Endothelial cell of umbilical vein (primary cell): Measurements from ENCODE around the gene CCNB1IP1. TPM values are rescaled to one million over a fixed set of nuclear protein-coding genes. Genes with fewer than 3 reads are reported as not detected.

Experiments
- BruUV-seq: library from RNA; stranded (reverse); fragments of 400-500 nt; replicated peaks from 2 replicates; lab custom pipeline; 2021; lab: Mats Ljungman, UMichigan
- CTCF ChIA-PET: fragments of 300-600, 350-600 bp; sonication (Branson Sonifier 250); formaldehyde crosslinking; loops from one replicate; lab custom pipeline; 2021; ENCODE audit warnings: antibody characterized with exemption, inconsistent platforms; lab: Charles Lee
- POLR2A ChIA-PET: fragments of 300-600, 350-600 bp; sonication (Branson Sonifier 250); formaldehyde crosslinking; loops from one replicate; lab custom pipeline; 2021; ENCODE audit warnings: antibody characterized with exemption, inconsistent platforms; lab: Charles Lee
- DNase-seq: peaks from one replicate; pipeline ENCODE4 v3.0.0-alpha.2; 2011; ENCODE audit warnings: low read depth, low spot score
- FAIRE-seq: peaks from 2 replicates; lab custom pipeline; 2011; peaks lifted over from hg19 to GRCh38; lab: Jason Lieb, UNC
- H2AFZ ChIP-seq: 2 replicates; pipeline ENCODE4 v1.6.0; 2012; ENCODE audit warnings: low read depth, low read length, control low read depth, inconsistent platforms
- H3K27ac ChIP-seq: 2 replicates; pipeline ENCODE4 v1.5.1; 2011; ENCODE audit warnings: low read depth, mild to moderate bottlenecking, control low read depth, low read length, moderate library complexity; ENCODE audit not compliant: insufficient read depth
- H3K27me3 ChIP-seq, 2 experiments: 2 replicates each; pipeline versions ENCODE4 v1.6.0 to v1.6.1; 2011; ENCODE audit warnings: low read length in 2 of 2, mixed read lengths in 1 of 2; ENCODE audit not compliant: control insufficient read depth in 2 of 2, insufficient read depth in 2 of 2
- H3K36me3 ChIP-seq, 2 experiments: 2 replicates in 1 of 2; 3 replicates in 1 of 2; pipeline ENCODE4 v1.5.1; 2011; ENCODE audit warnings: low read length in 2 of 2, mild to moderate bottlenecking in 1 of 2, moderate library complexity in 1 of 2; ENCODE audit not compliant: control insufficient read depth in 2 of 2, insufficient read depth in 2 of 2; ENCODE audit errors: extremely low read depth in 1 of 2
- H3K4me1 ChIP-seq: 3 replicates; pipeline ENCODE4 v1.5.1; 2011; ENCODE audit warnings: mild to moderate bottlenecking, low read length; ENCODE audit not compliant: control insufficient read depth, insufficient read depth; ENCODE audit errors: extremely low read depth
- H3K4me2 ChIP-seq: 2 replicates; pipeline ENCODE4 v1.6.1; 2011; ENCODE audit warnings: low read length, control low read depth, mixed read lengths; ENCODE audit not compliant: insufficient read depth
- H3K4me3 ChIP-seq, 3 experiments: fragments of 200-600 bp in 1 of 3; sonication (generic), shearing (Covaris generic) in 1 of 3; replicated peaks in 1 of 3; 2 replicates each; pipeline ENCODE4 v1.5.1; 2011 to 2016; ENCODE audit warnings: control low read depth in 3 of 3, low read length in 3 of 3, mild to moderate bottlenecking in 2 of 3, inconsistent platforms in 1 of 3, low read depth in 1 of 3, moderate library complexity in 1 of 3; ENCODE audit not compliant: insufficient read depth in 1 of 3
- H3K79me2 ChIP-seq: 2 replicates; pipeline ENCODE4 v1.6.0; 2012; ENCODE audit warnings: low read length, inconsistent platforms; ENCODE audit not compliant: control insufficient read depth, insufficient read depth
- H3K9ac ChIP-seq: replicated peaks from 2 replicates; pipeline ENCODE3; 2011; ENCODE audit warnings: low read length, control low read depth; ENCODE audit not compliant: insufficient read depth; ENCODE audit errors: extremely low read depth
- H3K9me1 ChIP-seq: replicated peaks from 3 replicates; pipeline ENCODE4 v1.6.0; 2011; ENCODE audit warnings: mild to moderate bottlenecking, low read length; ENCODE audit not compliant: control insufficient read depth, insufficient read depth; ENCODE audit errors: extremely low read depth
- H3K9me3 ChIP-seq: replicated peaks from 2 replicates; pipeline ENCODE4 v1.5.1; 2012; ENCODE audit warnings: low read length, inconsistent platforms; ENCODE audit not compliant: control insufficient read depth, insufficient read depth
- H4K20me1 ChIP-seq: replicated peaks from 2 replicates; pipeline ENCODE3; 2011; ENCODE audit warnings: mild to moderate bottlenecking, low read length; ENCODE audit not compliant: control insufficient read depth, insufficient read depth; ENCODE audit errors: extremely low read depth
- CTCF ChIP-seq, 2 donors: IDR thresholded peaks; 1 replicate in 1 of 2; 2 replicates in 1 of 2; pipeline ENCODE4 v1.5.1; 2011; ENCODE audit warnings: low read length in 2 of 2, mild to moderate bottlenecking in 2 of 2, moderate library complexity in 2 of 2, control low read depth in 1 of 2, inconsistent platforms in 1 of 2, low read depth in 1 of 2; ENCODE audit not compliant: insufficient read depth in 1 of 2; ENCODE audit errors: extremely low read depth in 1 of 2
- EZH2 ChIP-seq: IDR thresholded peaks from 2 replicates; pipeline ENCODE4 v1.6.1; 2012; ENCODE audit warnings: borderline replicate concordance, low read depth, mild to moderate bottlenecking, moderate library complexity, low read length, inconsistent platforms; ENCODE audit not compliant: severe bottlenecking
- FOS ChIP-seq: IDR thresholded peaks from 2 replicates; pipeline ENCODE4 v1.6.1; 2011; ENCODE audit warnings: mild to moderate bottlenecking, low read length, moderate library complexity, borderline replicate concordance; ENCODE audit not compliant: insufficient read depth
- GATA2 ChIP-seq: IDR thresholded peaks from 2 replicates; pipeline ENCODE4 v1.7.0; 2011; ENCODE audit warnings: low read depth, mild to moderate bottlenecking, moderate library complexity, mixed read lengths, low read length; ENCODE audit not compliant: insufficient read length, insufficient read depth
- JUN ChIP-seq: IDR thresholded peaks from 2 replicates; pipeline ENCODE4 v1.6.1; 2011; ENCODE audit warnings: borderline replicate concordance, low read depth; ENCODE audit not compliant: insufficient read length, insufficient read depth
- MAX ChIP-seq: IDR thresholded peaks from 2 replicates; pipeline ENCODE4 v1.6.1; 2011; ENCODE audit not compliant: insufficient read depth, insufficient read length
- MYC ChIP-seq: IDR thresholded peaks from one replicate; pipeline ENCODE4 v1.6.1; 2011; ENCODE audit warnings: mild to moderate bottlenecking, low read depth, low read length
- POLR2A ChIP-seq: IDR thresholded peaks from 2 replicates; pipeline ENCODE4 v1.6.1; 2012; ENCODE audit warnings: low read depth, mild to moderate bottlenecking, control low read depth, low read length
- POLR2AphosphoS5 ChIP-seq: IDR thresholded peaks from 2 replicates; pipeline ENCODE4 v1.6.1; 2012; ENCODE audit warnings: low read depth, mild to moderate bottlenecking, control low read depth, low read length, moderate library complexity; ENCODE audit not compliant: insufficient read depth
- dilution Hi-C: fragments of 300-500 bp; cut with MboI; formaldehyde crosslinking; loops from one replicate; pipeline ENCODE4 v1.15.0; 2019; ENCODE audit warnings: low sequenced_read_pairs; ENCODE audit not compliant: extremely low pct_ligation_motif_present
- intact Hi-C: fragments of 100-400 bp; cut with micrococcal nuclease; formaldehyde crosslinking; loops from one replicate; pipeline ENCODE4 v1.10.0; 2022
- polyA plus RNA-seq, 4 experiments: library from polyadenylated mRNA; depleted of rRNA in 3 of 4; stranded (reverse) in 3 of 4; unstranded in 1 of 4; fragments of >200 nt; gene quantifications; 2 replicates each; pipeline versions ENCODE4 v1.2.1 to v1.2.3, GENCODE V29; 2011 to 2012; ENCODE audit warnings: missing spikeins in 1 of 4
- small RNA-seq: library from RNA; depleted of rRNA; stranded (forward); fragments of <200 nt; gene quantifications from one replicate; pipeline ENCODE3, GENCODE V24; 2012; ENCODE audit warnings: low replicate concordance, low read depth; ENCODE audit not compliant: insufficient read depth, insufficient read length
- total RNA-seq: library from RNA; stranded (reverse); gene quantifications from 2 replicates; pipeline ENCODE4 v1.2.3, GENCODE V29; 2021

The CCNB1IP1 gene
- total and polyA plus RNA-seq, 2 donors (not counting 3 experiments of a cell fraction or from before 2014, with no cell fraction given), result 32.7 to 35.5 TPM

- Histone ChIP-seq H3K9me3 (no peaks in the 10 kb centered on the region), H3K9me1 (no peaks in the 10 kb centered on the region), H3K27me3 (no peaks in the 10 kb centered on the region), H3K79me2 (no peaks in the 10 kb centered on the region), H2AFZ (no peak overlapping the region), H3K9ac (no peak overlapping the region), H3K4me3 (no peak overlapping the region), H4K20me1 (no peaks in the 10 kb centered on the region), H3K4me1 (no peaks in the 10 kb centered on the region), H3K36me3 (no peaks in the 10 kb centered on the region), H3K27ac (no peak overlapping the region), H3K4me2 (no peak overlapping the region)
- DNase-seq (no peak), FAIRE-seq (no peak)
- TF ChIP-seq EZH2, result no peak
- TF ChIP-seq MAX, result no peak
- no peak for TF ChIP-seq GATA2
- no peak for TF ChIP-seq POLR2AphosphoS5
- no peak for TF ChIP-seq FOS
- TF ChIP-seq CTCF (IDR thresholded peaks at IDR 0.05; ENCODE audit: extremely low read depth in 1 of 2, insufficient read depth in 1 of 2, low read depth in 1 of 2, low read length in 2 of 2), result no peak
- TF ChIP-seq JUN, result no peak
- TF ChIP-seq MYC, result no peak
- TF ChIP-seq POLR2A, result no peak
- POLR2A ChIA-PET, result no interaction called here
- dilution Hi-C loops (no loop called here), intact Hi-C loops (no loop called here)
- CTCF ChIA-PET, result no interaction called here
- no TSS peak for BruUV-seq
These were observed 70.4 kb downstream of the CCNB1IP1 start for GRCh38 chr14:20262642-20263128.

Small RNA genes lying within 50 kb of the gene (small RNA-seq; reads per million reads assigned to genes)
- gene SNORA79B (0.88 reads per million), gene SNORD126 (404 reads per million, percentile 99 among the genes with 10 or more reads in this experiment)

Other genes starting within 250 kb of the CCNB1IP1 start
- gene OR4K17, start 222.5 kb downstream of the CCNB1IP1 start, total RNA-seq, result not detected in 2 replicates
- gene OR4K17, start 222.5 kb downstream of the CCNB1IP1 start, polyA plus RNA-seq, result not detected in 2 replicates
- gene OR4N5, start 194.5 kb downstream of the CCNB1IP1 start, total RNA-seq, result not detected in 2 replicates
- gene OR4N5, start 194.5 kb downstream of the CCNB1IP1 start, polyA plus RNA-seq, result not detected in 2 replicates
- not detected in 2 replicates for gene OR11G2, start 142.4 kb downstream of the CCNB1IP1 start, total RNA-seq
- not detected in 2 replicates for gene OR11G2, start 142.4 kb downstream of the CCNB1IP1 start, polyA plus RNA-seq
- not detected in 2 replicates for gene OR11H6, start 109.6 kb downstream of the CCNB1IP1 start, total RNA-seq
- not detected in 2 replicates for gene OR11H6, start 109.6 kb downstream of the CCNB1IP1 start, polyA plus RNA-seq
- gene OR11H7, start 104.3 kb downstream of the CCNB1IP1 start, total RNA-seq, result not detected in 2 replicates
- not detected in 2 replicates for gene OR11H7, start 104.3 kb downstream of the CCNB1IP1 start, polyA plus RNA-seq
- not detected in 2 replicates for gene OR11H4, start 94.0 kb downstream of the CCNB1IP1 start, total RNA-seq
- not detected in 2 replicates for gene OR11H4, start 94.0 kb downstream of the CCNB1IP1 start, polyA plus RNA-seq
- gene TTC5, start 27.3 kb downstream of the CCNB1IP1 start, total RNA-seq, result 21.3 and 22.9 TPM in 2 replicates
- 8.8 and 10.9 TPM in 2 replicates for gene TTC5, start 27.3 kb downstream of the CCNB1IP1 start, polyA plus RNA-seq
- 30.6 and 30.8 TPM in 2 replicates for gene PARP2, start 10.4 kb upstream of the CCNB1IP1 start, total RNA-seq
- gene PARP2, start 10.4 kb upstream of the CCNB1IP1 start, polyA plus RNA-seq, result 12.9 and 15.7 TPM in 2 replicates
- gene TEP1, start 80.2 kb upstream of the CCNB1IP1 start, total RNA-seq, result 40.3 and 44.6 TPM in 2 replicates
- 18.1 and 19.6 TPM in 2 replicates for gene TEP1, start 80.2 kb upstream of the CCNB1IP1 start, polyA plus RNA-seq
- 0.07 TPM in 1 of 2 replicates, not detected in the other for gene KLHL33, start 102.9 kb upstream of the CCNB1IP1 start, total RNA-seq
- not detected in 2 replicates for gene KLHL33, start 102.9 kb upstream of the CCNB1IP1 start, polyA plus RNA-seq
- 39.1 and 41.8 TPM in 2 replicates for gene OSGEP, start 121.5 kb upstream of the CCNB1IP1 start, total RNA-seq
- gene OSGEP, start 121.5 kb upstream of the CCNB1IP1 start, polyA plus RNA-seq, result 84.5 and 100 TPM in 2 replicates
- gene APEX1, start 121.9 kb upstream of the CCNB1IP1 start, total RNA-seq, result 227 and 231 TPM in 2 replicates
- gene APEX1, start 121.9 kb upstream of the CCNB1IP1 start, polyA plus RNA-seq, result 304 and 387 TPM in 2 replicates
- gene PIP4P1, start 128.2 kb upstream of the CCNB1IP1 start, total RNA-seq, result 28.6 and 33.6 TPM in 2 replicates
- gene PIP4P1, start 128.2 kb upstream of the CCNB1IP1 start, polyA plus RNA-seq, result 52.5 and 58.6 TPM in 2 replicates
- gene PNP, start 136.1 kb upstream of the CCNB1IP1 start, total RNA-seq, result 189 and 271 TPM in 2 replicates
- gene PNP, start 136.1 kb upstream of the CCNB1IP1 start, polyA plus RNA-seq, result 232 and 245 TPM in 2 replicates
- 1.2 and 1.8 TPM in 2 replicates for gene RNASE10, start 172.3 kb upstream of the CCNB1IP1 start, total RNA-seq
- gene RNASE10, start 172.3 kb upstream of the CCNB1IP1 start, polyA plus RNA-seq, result 0.12 TPM in 1 of 2 replicates, not detected in the other
- gene RNASE9, start 227.8 kb upstream of the CCNB1IP1 start, total RNA-seq, result not detected in 2 replicates
- not detected in 2 replicates for gene RNASE9, start 227.8 kb upstream of the CCNB1IP1 start, polyA plus RNA-seq